NCI-H1417 treated with DMSO at 0.1 percent for 48 hours (cell line): ENCODE results near the gene LGI2.
"Not testable (repeated sequence)": the region's sequence is repeated elsewhere in the genome, so short reads cannot be mapped to it uniquely, and the experiment has no call there.

Experiments used
- DNase-seq: peaks from one replicate; lab custom pipeline; 2025; lab: John Stamatoyannopoulos, UW

The LGI2 gene

GRCh38 chr4:25030277-25031076 is at the start of gene LGI2:
Gene LGI2 (minus strand): TSS chr4:25030946. CDS start chr4:25030693, 253 bp downstream.
- no peak for DNase-seq

- no peak for DNase-seq
These were observed 47.8 kb upstream of the LGI2 start for GRCh38 chr4:25078523-25078922.

GRCh38 chr4:25076625-25077398 is 46.1 kb upstream of the LGI2 start:
- no peak for DNase-seq

- no peak for DNase-seq
These were observed 45.1 kb upstream of the LGI2 start for GRCh38 chr4:25075851-25076250.

- no peak for DNase-seq
These were observed 44.4 kb upstream of the LGI2 start for GRCh38 chr4:25075129-25075528.

GRCh38 chr4:25070545-25070944 is 39.8 kb upstream of the LGI2 start:
- DNase-seq = no peak

GRCh38 chr4:25069014-25069413 is 38.3 kb upstream of the LGI2 start:
- DNase-seq = no peak

GRCh38 chr4:25068386-25068785 is 37.6 kb upstream of the LGI2 start:
- no peak for DNase-seq

GRCh38 chr4:25065932-25066590 is 35.3 kb upstream of the LGI2 start:
- DNase-seq = no peak

- DNase-seq = peak; percentile 31
These were observed 34.7 kb upstream of the LGI2 start for GRCh38 chr4:25065431-25065858.

GRCh38 chr4:25064447-25064846 is 33.7 kb upstream of the LGI2 start:
- DNase-seq = not testable (repeated sequence)

GRCh38 chr4:25063116-25063515 is 32.4 kb upstream of the LGI2 start:
- DNase-seq = no peak

GRCh38 chr4:25062098-25062497 is 31.4 kb upstream of the LGI2 start:
- DNase-seq = no peak

GRCh38 chr4:25061602-25062001 is 30.9 kb upstream of the LGI2 start:
- DNase-seq = no peak

- no peak for DNase-seq
These were observed 30.2 kb upstream of the LGI2 start for GRCh38 chr4:25060963-25061340.

GRCh38 chr4:25060241-25060962 is 29.7 kb upstream of the LGI2 start:
- DNase-seq = no peak

GRCh38 chr4:25059791-25060190 is 29.0 kb upstream of the LGI2 start:
- no peak for DNase-seq

GRCh38 chr4:25058796-25059195 is 28.1 kb upstream of the LGI2 start:
- no peak for DNase-seq

GRCh38 chr4:25057299-25057698 is 26.6 kb upstream of the LGI2 start:
- DNase-seq = no peak

- not testable (repeated sequence) for DNase-seq
These were observed 21.3 kb upstream of the LGI2 start for GRCh38 chr4:25052037-25052436.

GRCh38 chr4:25051534-25051933 is 20.8 kb upstream of the LGI2 start:
- DNase-seq = no peak
